Heart left ventricle (tissue), 16 donors: ENCODE results near the gene PAQR6. TPM values are rescaled to one million over a fixed set of nuclear protein-coding genes. Genes with fewer than 3 reads are reported as not detected.

Source experiments
- ATAC-seq, 4 donors: fragments of 200-7000 bp; cut with Tn5 transposase; one replicate each; pipeline ENCODE4 v1.9.1; 2020 to 2022; ENCODE audit warnings: moderate library complexity in 4 of 4, mild to moderate bottlenecking in 3 of 4, moderate number of reproducible peaks in 1 of 4
- DNase-seq, 5 donors: peaks; one replicate each; pipeline ENCODE4 v3.0.0-alpha.2; 2020
- H3K27ac ChIP-seq, 12 donors: fragments of 200-600 bp; sonication (generic) in 4 of 12; one replicate each; pipeline versions ENCODE4 v1.5.0 to v1.8.0; 2016 to 2022; ENCODE audit warnings: mild to moderate bottlenecking in 2 of 12
- H3K27me3 ChIP-seq, 9 donors: fragments of 200-600 bp; sonication (generic) in 2 of 9; one replicate each; pipeline versions ENCODE4 v1.5.1 to v1.8.0; 2016 to 2022; ENCODE audit warnings: mild to moderate bottlenecking in 3 of 9
- H3K36me3 ChIP-seq, 9 donors: fragments of 200-600 bp; sonication (generic) in 2 of 9; one replicate each; pipeline versions ENCODE4 v1.5.0 to v1.8.0; 2018 to 2022; ENCODE audit warnings: mild to moderate bottlenecking in 2 of 9
- H3K4me1 ChIP-seq, 12 donors: fragments of 200-600 bp; sonication (generic) in 4 of 12; one replicate each; pipeline versions ENCODE4 v1.5.0 to v1.8.0; 2016 to 2022; ENCODE audit warnings: mild to moderate bottlenecking in 3 of 12
- H3K4me3 ChIP-seq, 12 donors: fragments of 200-600 bp; sonication (generic) in 4 of 12; one replicate each; pipeline versions ENCODE4 v1.5.0 to v1.8.0; 2017 to 2022; ENCODE audit warnings: mild to moderate bottlenecking in 9 of 12, moderate library complexity in 4 of 12
- H3K9me3 ChIP-seq, 12 donors: fragments of 200-600 bp; sonication (generic) in 4 of 12; one replicate each; pipeline versions ENCODE4 v1.5.0 to v1.8.0; 2016 to 2022; ENCODE audit warnings: mild to moderate bottlenecking in 1 of 12
- CTCF ChIP-seq, 12 donors: fragments of 200-600 bp; sonication (generic) in 4 of 12; IDR thresholded peaks; one replicate each; pipeline versions ENCODE4 v1.5.0 to v1.8.0; 2018 to 2022; ENCODE audit warnings: antibody characterized with exemption in 12 of 12, mild to moderate bottlenecking in 5 of 12
- POLR2A ChIP-seq, 2 donors: fragments of 450-650 bp; IDR thresholded peaks; one replicate each; pipeline ENCODE4 v1.6.1; 2017; ENCODE audit warnings: antibody characterized with exemption in 2 of 2, mild to moderate bottlenecking in 2 of 2, moderate library complexity in 2 of 2
- WGBS, 4 donors: extraction: QIAGEN DNeasy Blood & Tissue Kit in 2 of 4; methylation state at CpG; one replicate each; pipeline versions ENCODE4 v1.1.5 to v1.1.7; 2013 to 2018; 5-methylcytosine and 5-hydroxymethylcytosine counted together
- intact Hi-C, 10 donors: fragments of 100-400 bp; cut with DNase I; formaldehyde crosslinking; loops; one replicate each; pipeline versions ENCODE4 v1.11.1 to v1.14.2; 2022
- polyA plus RNA-seq, 2 donors: library from polyadenylated mRNA; stranded (reverse); fragments of 200-250 nt; gene quantifications; one replicate each; pipeline ENCODE4 v1.2.3, GENCODE V29; 2013
- total RNA-seq, 9 donors: library from RNA; depleted of rRNA in 2 of 9; stranded (reverse); fragments of >200 nt in 2 of 9; fragmentation: NEBNext Ultra II Directional in 3 of 9; extraction: Animal tissue kit (Norgen Biotek cat#: 25700) in 3 of 9; gene quantifications; one replicate each; pipeline versions ENCODE4 v1.1.0 to v1.2.4, GENCODE V29; 2016 to 2023
- donor health status: ischemic (EF 13 %, LVEDD 7.1; RV severe dilation, severe dysfunction).
- donor health status: healthy with polysubstance abuse.
- donor health status: DM: no; HTN: yes; CAD: no.
- donor health status: DM: no; HTN: no; CAD: no.
- donor health status: ischemic (EF 25% LVEDD 6.9; RV normal size, moderate dysfunction).
- donor health status: ischemic (EF 25% LVEDD 5.7; RV mildly dilated, moderate dysfunction).
- donor health status: healthy.
- donor health status: DM: yes; HTN: yes; CAD: no.
- donor health status: ischemic (EF 35%, LVEDD 5.7; RV mildly dilated, moderate dysfunction).
- donor health status: nonischemic (EF 11% LVEDD 7.7; RV severe dilation, severe dysfunction).
- donor health status: DM: yes; HTN: yes; CAD: no.
- donor health status: PGD.
- donor health status: ischemic (EF 29% LVEDD 5.4; RV normal size, mild dysfunction).
- donor health status: nonischemic (EF 23%, LVEDD 6.1; RV moderate dilation, normal function).

Gene PAQR6
- total and polyA plus RNA-seq, 11 donors, result 0.26 to 1.9 (median 0.90) TPM; not detected in 2

DNA sequence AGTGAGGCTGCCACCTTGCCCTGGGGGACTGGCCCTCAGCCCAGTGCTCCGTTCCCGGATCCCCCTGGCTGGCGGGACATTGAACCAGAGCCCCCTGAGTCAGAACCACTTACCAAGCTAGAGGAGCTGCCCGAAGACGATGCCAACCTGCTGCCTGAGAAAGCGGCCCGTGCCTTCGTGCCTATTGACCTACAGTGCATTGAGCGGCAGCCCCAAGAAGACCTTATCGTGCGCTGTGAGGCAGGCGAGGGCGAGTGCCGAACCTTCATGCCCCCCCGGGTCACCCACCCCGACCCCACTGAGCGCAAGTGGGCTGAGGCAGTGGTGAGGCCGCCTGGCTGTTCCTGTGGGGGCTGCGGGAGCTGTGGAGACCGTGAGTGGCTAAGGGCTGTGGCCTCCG, 37.6 kb upstream of the PAQR6 start:
- TF ChIP-seq CTCF (IDR thresholded peaks at IDR 0.05), result no peak
- Histone ChIP-seq H3K4me1 (peaks cover 5 to 35% (median 23%) of the 10 kb centered on the region in 12 donors), H3K4me3 (no peak overlapping the region), H3K27ac (no peak overlapping the region), H3K27me3 (no peaks in the 10 kb centered on the region), H3K9me3 (no peaks in the 10 kb centered on the region), H3K36me3 (peaks cover 0 to 22% (median 11%) of the 10 kb centered on the region in 9 donors)
- 91 to 96% (median 94%) methylated on average over 6 to 21 of the region's 21 CpGs for WGBS, 4 donors
- DNase-seq, result no peak
- ATAC-seq, result no peak
- intact Hi-C loops, result no loop called here

GRCh38 chr1:156284757-156285156, 36.9 kb upstream of the PAQR6 start:
- DNase-seq, result no peak
- ATAC-seq, result no peak
- no peak for TF ChIP-seq CTCF (IDR thresholded peaks at IDR 0.05)
- TF ChIP-seq POLR2A (IDR thresholded peaks at IDR 0.05), result no peak
- H3K36me3 ChIP-seq, result peaks cover 0 to 20% (median 15%) of the 10 kb centered on the region in 9 donors
- intact Hi-C loops, result no loop called here
- peaks cover 5 to 42% (median 29%) of the 10 kb centered on the region in 12 donors for H3K4me1 ChIP-seq
- no peaks in the 10 kb centered on the region for H3K9me3 ChIP-seq
- no peaks in the 10 kb centered on the region for H3K27me3 ChIP-seq
- 73 to 89% (median 85%) methylated on average over 2 to 4 of the region's 4 CpGs for WGBS, 4 donors
- no peak overlapping the region for H3K27ac ChIP-seq
- H3K4me3 ChIP-seq, result no peak overlapping the region

DNA sequence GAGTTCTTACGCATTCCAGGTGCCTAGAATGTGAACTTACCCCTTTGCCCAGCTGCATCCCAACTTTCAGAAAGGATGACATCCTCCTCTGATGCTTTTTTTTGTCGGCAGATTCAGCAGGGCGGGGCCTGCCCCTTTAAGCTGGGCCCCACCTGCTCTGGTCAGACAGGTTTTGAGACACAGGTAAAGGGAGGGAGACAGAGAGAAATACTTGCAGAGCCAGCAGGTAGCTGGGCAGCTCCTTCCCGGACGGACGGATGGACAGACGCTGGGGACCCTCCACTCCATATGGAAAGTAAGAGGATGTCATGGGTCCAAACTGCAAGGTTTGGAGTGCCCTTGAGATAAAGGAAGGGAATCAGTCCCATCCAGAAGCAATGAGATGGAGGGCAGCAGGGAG, 36.3 kb upstream of the PAQR6 start, which contains the start of gene TMEM79:
TSS of gene TMEM79 (plus strand) at position 214 of the 400 bp plus-strand sequence. CDS start 902 bp downstream, outside the sequence.
- H3K4me3 ChIP-seq, result peak within 1 kb of the TSS; percentile 68 to 100 (median 84)
- H3K27me3 ChIP-seq, result no peaks in the 10 kb centered on the region
- H3K9me3 ChIP-seq, result no peaks in the 10 kb centered on the region
- H3K4me1 ChIP-seq, result peaks cover 5 to 44% (median 30%) of the 10 kb centered on the region in 12 donors
- peaks cover 0 to 19% (median 12%) of the 10 kb centered on the region in 9 donors for H3K36me3 ChIP-seq
- no peak for ATAC-seq
- 90 to 92% (median 91%) methylated on average over 7 of the region's 7 CpGs for WGBS, 4 donors
- DNase-seq, result no peak
- peak within 1 kb of the TSS in 11 of 12 donors; percentile 61 to 98 (median 90) for H3K27ac ChIP-seq
- TF ChIP-seq POLR2A (IDR thresholded peaks at IDR 0.05) (no peak), CTCF (IDR thresholded peaks at IDR 0.05) (no peak)
- intact Hi-C loops, result no loop called here

DNA sequence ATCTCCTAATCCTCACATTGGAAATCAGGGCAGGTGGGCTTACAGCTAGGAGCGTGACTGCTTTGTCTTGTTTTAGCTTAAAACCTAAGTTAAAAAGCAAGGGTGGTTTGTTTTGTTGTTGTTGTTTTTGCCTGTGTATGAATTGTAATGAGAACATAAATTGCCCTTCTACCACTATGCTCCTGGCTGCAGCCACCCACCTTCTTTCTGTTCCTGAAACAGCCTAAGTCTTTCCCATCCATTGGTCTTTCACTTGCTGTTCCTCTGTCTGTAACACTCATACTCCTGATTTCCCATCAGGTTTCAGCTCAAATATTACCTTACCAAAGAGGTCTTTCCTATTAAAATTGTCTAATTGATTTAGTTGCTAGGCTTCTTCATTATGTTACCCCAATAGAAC, 35.7 kb upstream of the PAQR6 start:
- no peak for ATAC-seq
- Histone ChIP-seq H3K4me3 (peak overlapping the region; percentile 68 to 100 (median 84)), H3K9me3 (no peaks in the 10 kb centered on the region), H3K36me3 (peaks cover 0 to 20% (median 12%) of the 10 kb centered on the region in 9 donors), H3K27me3 (no peaks in the 10 kb centered on the region), H3K4me1 (peaks cover 5 to 50% (median 30%) of the 10 kb centered on the region in 12 donors), H3K27ac (peak overlapping the region in 7 of 12 donors; percentile 86 to 98 (median 94))
- DNase-seq, result no peak
- intact Hi-C loops, result loop anchor here in 2 of 10 donors (1.0 to 2.0 kb wide), 2 partner anchors 55 kb away; partner anchors contain the start of genes CCT3 (in 2 of the 2) and TSACC (in 2 of the 2)
- TF ChIP-seq CTCF (IDR thresholded peaks at IDR 0.05), result no peak
- TF ChIP-seq POLR2A (IDR thresholded peaks at IDR 0.05), result no peak
- WGBS, 4 donors, result 75 to 93% (median 89%) methylated on average over 1 of the region's 1 CpG
